Measurements from ENCODE around the gene PRMT3.
"Not testable (repeated sequence)": the region's sequence is repeated elsewhere in the genome, so short reads cannot be mapped to it uniquely, and the experiment has no call there.

PRMT3 gene

GRCh38 chr11:20518323-20518834 is 130.9 kb downstream of the PRMT3 start:
- no peak for DNase-seq

GRCh38 chr11:20522536-20522935 is 135.0 kb downstream of the PRMT3 start:
- no peak for DNase-seq

DNA sequence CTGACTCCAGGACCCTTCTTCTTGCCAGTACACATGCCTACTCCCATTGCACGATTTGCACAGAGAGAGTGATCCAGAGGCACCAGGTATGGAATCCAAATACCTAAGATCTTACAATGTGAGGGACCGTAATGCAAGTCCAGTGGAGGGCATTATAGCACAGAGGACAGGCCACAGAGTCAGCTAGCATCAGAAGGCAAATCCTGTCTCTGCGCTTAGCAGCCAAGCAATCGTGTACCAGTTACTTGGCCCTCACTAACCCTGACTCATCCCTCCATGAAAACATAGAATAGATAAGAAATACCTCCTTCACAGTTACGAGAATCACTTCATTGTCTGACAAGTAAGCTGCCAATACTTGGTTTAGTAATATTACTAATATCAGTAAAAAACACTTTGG is 142.2 kb downstream of the PRMT3 start:
- no peak for DNase-seq

GRCh38 chr11:20530942-20531703 is 143.6 kb downstream of the PRMT3 start:
- no peak for DNase-seq

GRCh38 chr11:20535271-20535881 is 147.9 kb downstream of the PRMT3 start:
- DNase-seq, result no peak

DNA sequence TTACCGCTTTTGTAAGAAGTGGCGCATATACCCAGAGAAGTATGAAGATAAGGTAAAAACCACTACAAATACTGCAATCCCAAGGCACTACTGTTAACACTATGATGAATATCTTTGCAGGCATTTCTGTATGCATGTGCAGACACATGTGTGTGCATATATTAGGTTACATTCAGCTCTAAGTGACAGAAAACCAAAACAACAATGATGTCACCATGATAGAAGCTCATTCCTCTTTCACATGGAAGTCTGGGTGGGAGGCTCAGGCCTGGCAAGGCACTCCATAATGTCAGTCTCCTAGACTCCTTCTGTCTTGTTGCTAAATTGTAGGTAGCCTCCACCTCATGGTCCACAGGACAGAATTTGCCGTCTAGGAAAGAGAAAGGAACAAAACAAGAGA is 148.8 kb downstream of the PRMT3 start:
- DNase-seq, result no peak

- DNase-seq, result no peak
These were observed 149.3 kb downstream of the PRMT3 start for GRCh38 chr11:20536784-20537183.

GRCh38 chr11:20541503-20541902 is 154.0 kb downstream of the PRMT3 start:
- DNase-seq, result no peak

GRCh38 chr11:20544603-20545237 is 157.2 kb downstream of the PRMT3 start:
- DNase-seq, result no peak

- no peak for DNase-seq
These were observed 159.9 kb downstream of the PRMT3 start for GRCh38 chr11:20547411-20547810.

GRCh38 chr11:20551096-20551495 is 163.6 kb downstream of the PRMT3 start:
- DNase-seq, result no peak

DNA sequence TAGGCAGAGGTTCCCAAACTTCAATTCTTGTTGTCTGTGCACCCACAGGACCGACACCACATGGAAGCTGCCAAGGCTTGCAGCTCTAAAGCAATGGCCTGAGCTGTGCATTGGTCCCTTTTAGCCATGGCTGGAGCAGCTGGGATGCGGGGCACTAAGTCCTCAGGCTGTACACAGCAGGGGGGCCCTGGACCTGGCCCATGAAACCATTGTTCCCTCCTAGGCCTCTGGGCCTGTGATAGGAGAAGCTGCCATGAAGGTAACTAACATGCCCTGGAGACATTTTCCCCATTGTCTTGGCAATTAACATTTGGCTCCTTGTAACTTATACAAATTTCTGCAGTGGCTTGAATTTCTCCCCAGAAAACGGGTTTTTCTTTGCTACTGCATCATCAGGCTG is 168.3 kb downstream of the PRMT3 start:
- no peak for DNase-seq

GRCh38 chr11:20556396-20556795 is 168.9 kb downstream of the PRMT3 start:
- DNase-seq, result not testable (repeated sequence)

GRCh38 chr11:20558741-20559140 is 171.2 kb downstream of the PRMT3 start:
- DNase-seq, result peak; percentile 22
